GM19025 (cell line): ENCODE results near the gene SCRN2.

Experiments
- ATAC-seq: cut with Tn5 transposase; IDR thresholded peaks from one replicate; pipeline ENCODE4 v1.9.1; 2021; ENCODE audit warnings: mild to moderate bottlenecking, low read depth, moderate library complexity; ENCODE audit not compliant: unreplicated experiment

Gene SCRN2

GRCh38 chr17:47822785-47823184 is 18.3 kb downstream of the SCRN2 start:
- ATAC-seq: no peak

DNA sequence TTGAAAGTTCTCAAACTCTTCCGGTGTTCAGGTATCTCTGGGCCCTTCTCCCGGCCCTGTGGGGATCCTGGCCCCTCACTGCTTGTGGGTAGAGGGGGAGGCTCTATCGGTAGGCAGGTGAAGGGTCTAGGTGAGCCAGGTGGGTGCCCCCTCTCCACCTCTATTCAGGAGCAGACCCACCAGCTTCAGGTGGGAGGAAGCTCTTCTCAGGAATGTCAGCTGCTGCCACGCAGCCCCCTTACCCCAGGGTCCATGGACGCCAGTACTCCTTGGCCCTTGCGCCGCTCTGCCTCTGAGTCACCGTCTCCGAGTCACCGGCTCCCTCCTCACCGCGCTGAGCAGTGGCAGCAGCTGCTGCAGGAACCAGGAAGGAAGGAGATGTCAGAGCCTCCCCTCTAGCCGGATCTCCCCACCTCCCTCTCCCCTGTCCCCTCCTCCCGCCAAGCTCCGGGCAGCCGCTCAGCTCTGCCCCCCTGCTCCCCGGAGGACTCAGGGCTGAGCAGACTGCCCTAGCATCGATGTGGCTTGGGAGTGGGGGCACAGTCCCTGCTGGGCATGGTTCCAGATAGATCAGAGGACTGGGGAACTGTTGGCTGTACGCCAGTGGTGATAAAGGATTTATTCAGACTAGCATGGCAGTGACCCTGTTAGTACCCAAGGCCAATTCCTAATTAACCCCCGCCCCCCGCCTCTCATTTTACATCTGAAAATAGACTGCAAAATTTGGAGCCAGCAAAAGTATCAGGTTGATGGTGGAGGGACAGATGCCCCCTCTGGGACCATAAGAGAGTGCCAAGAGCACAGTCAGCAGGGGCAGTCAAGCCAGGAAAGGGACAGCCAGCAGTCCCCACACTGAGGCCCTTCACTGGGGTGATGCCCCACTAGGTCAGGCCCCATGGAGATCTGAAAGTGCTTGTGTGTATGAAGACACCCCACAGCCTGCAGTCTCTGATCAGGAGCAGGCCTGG is 19.4 kb downstream of the SCRN2 start, which contains the start of gene OSBPL7:
TSS of gene OSBPL7 (minus strand) at position 371 of the 968 bp plus-strand sequence. CDS start 1,516 bp downstream, outside the sequence.
- peak; percentile 93 for ATAC-seq

GRCh38 chr17:47821031-47821423 is 20.0 kb downstream of the SCRN2 start:
- ATAC-seq: no peak

DNA sequence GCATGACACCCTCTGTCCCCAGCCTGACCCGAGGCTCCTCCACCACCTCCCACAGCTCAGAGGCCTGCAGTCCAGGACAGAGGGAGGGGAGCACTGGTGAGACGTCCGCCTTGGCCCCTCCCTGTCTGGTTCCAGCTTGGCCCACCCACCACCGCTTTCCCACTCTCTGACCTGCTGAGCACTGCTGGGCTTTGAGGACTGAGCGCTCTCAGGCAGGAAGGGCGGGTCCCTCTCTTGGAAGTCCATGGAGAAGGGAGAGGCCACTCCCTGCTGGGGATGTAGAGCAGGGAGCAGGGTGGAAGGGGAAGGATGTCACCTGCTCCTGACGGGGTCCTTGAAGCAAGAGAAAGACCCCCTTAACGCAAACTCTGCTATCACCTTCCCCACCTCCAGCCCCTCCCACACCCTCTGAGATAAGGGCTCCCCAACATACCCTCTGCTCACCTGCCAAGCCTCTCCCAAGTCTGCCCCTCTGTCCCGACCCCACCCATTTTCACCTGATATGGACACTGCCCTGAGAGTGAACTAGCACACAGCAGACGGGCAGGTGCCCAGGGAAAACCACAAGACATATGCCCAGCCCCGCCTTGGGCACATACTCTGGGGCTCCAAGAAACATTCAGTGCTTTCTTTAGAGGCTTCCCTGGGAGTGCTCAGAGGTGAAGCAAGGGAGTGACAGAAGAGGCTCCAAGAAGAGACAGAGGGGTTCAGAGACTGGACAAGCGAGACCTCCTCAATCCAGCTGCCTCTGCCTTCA is 20.9 kb downstream of the SCRN2 start:
- ATAC-seq: no peak

DNA sequence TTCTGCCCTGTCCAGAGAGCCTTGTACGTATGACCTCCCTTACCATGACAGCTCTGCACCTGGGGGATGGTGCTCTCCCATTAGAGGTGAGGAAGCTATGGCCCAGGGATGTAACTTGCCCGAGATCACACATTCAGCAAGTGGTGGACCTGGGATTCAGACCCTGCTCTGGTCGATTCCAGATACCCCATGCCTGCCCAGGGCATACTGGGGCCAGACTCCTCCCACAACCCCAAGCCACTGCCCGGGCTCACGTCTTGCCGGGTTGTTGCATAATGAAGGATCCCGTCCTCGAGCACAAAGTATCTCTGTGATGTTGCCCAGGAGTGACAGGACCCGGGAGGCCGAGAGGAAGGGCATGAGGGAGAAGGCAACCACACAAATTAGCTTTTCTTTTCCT is 21.6 kb downstream of the SCRN2 start:
- ATAC-seq: no peak

DNA sequence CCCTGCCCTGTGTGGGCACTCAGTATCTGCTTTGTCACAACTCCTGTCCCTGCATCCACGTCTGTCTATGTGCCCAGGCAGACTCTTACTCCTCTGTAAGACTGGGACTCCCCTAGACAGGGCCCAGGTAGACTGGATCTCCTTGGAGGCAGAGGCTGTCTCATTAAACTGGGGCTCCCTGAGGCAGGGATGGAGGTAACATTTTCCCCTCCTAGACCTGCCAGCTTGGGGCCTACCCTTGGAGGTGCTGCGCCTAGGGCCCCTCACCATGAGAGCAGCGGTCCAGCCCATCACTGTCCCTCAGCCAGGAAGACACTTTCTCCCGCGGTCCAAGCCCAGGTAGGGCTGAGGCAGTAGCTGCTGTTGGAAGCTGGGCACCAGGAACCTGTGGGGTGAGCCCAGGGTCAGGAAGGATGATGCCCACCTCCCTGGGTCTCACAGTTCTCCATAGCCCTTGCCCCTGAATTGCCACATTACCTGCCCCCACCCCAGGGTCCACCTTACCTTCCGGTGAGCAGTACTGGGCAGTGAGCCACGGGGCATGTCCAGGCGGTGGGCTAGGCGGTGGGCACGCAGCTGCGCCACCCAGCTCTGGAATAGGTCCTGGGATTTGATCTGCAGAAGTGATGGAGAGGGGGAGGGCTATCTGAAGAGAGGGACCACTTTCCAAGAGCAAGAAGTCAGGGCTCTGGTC is 22.9 kb downstream of the SCRN2 start:
- ATAC-seq: no peak

DNA sequence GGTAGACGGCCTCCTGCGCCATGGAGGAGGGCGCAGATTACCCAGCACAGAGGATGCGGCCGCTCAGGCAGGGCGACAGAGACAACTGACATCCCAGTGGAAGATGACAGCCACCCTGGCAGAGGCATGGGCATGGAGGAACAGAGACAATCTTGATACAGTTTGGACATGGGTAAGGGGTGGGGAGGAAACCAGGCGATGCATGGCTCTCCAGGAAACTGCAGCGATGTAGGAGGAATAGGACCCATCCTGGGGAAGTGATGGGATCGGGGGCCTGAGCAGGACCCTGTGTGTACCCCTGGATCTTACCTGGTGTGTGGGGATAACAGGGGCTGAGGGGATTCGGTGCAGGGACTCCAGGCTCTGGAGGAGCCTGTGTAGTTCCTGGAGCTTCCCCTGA is 24.1 kb downstream of the SCRN2 start:
- ATAC-seq: no peak

DNA sequence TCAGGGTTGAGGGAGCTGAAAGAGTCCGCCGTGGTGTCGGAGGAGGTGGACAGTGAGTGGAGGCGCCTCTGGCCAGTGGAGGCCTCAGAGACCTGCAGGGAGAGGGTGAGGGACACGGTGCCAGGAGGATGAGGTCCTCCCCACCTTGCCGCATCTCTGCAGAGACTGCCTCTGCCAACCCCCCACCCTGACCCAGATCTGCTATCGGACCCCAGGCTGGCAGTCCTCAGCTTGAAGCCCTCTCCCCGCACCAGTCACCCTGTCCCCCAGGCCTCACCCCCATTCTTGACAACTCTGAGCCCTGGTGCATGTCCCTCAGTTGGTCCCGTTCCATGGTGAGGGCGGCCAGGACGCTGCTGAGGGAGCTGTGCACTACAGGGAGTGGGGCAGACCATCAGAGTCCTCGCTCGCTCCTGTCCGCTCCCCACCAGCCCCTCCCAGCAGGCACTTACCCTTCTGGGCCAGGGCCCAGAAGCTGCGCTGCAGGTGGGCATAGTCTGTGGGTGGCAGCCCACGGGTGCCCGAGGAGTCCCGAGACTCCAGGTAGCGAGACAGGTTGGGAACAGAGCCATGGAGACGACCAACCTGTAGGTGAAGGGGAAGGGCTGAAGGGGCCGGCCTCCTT is 24.9 kb downstream of the SCRN2 start:
- ATAC-seq: no peak

- no peak for ATAC-seq
Measured at GRCh38 chr17:47815106-47815918, 25.8 kb downstream of the SCRN2 start.

GRCh38 chr17:47813512-47814031 is 27.5 kb downstream of the SCRN2 start:
- ATAC-seq: no peak

- ATAC-seq: no peak
Measured at GRCh38 chr17:47813077-47813476, 28.0 kb downstream of the SCRN2 start.

DNA sequence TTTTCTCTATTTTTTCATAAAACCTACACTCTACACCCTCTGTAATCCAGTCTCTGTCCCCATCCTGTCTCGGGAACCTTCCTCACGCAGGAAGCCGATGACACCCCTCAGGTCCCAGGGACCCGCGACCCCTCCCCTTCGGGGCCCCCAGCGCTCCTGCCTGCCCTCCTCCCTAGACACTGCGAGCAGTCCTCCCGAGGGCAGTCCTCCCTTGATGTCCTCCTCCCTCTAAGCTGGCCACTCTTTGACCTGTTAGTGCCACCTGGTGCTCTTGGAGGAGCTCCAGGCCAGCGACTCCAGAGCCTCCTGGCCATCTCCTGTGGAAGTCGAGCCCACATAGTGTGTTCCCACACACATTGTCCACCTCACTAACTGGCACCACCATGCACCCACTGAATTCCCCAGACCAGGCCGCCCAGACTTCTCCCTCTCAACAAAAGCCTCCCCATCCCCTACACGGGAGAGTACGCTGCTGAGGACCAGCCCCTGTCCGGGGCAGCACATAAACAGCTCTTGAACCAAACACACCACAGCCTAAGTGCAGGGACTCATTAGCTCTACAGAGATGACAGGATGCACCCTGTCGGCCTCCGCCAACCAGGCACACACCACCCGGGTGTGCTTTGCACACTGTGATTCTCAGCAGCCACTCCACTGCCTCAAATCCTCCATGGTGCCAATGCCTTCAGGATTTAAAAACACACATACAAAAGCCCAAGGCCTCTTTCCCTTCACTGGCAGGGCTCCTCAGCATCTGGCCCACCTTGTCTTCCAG is 28.7 kb downstream of the SCRN2 start:
- no peak for ATAC-seq

GRCh38 chr17:47811709-47812108 is 29.4 kb downstream of the SCRN2 start:
- ATAC-seq: no peak

GRCh38 chr17:47810901-47811635 is 30.0 kb downstream of the SCRN2 start:
- ATAC-seq: no peak

GRCh38 chr17:47810200-47810821 is 30.8 kb downstream of the SCRN2 start:
- no peak for ATAC-seq

DNA sequence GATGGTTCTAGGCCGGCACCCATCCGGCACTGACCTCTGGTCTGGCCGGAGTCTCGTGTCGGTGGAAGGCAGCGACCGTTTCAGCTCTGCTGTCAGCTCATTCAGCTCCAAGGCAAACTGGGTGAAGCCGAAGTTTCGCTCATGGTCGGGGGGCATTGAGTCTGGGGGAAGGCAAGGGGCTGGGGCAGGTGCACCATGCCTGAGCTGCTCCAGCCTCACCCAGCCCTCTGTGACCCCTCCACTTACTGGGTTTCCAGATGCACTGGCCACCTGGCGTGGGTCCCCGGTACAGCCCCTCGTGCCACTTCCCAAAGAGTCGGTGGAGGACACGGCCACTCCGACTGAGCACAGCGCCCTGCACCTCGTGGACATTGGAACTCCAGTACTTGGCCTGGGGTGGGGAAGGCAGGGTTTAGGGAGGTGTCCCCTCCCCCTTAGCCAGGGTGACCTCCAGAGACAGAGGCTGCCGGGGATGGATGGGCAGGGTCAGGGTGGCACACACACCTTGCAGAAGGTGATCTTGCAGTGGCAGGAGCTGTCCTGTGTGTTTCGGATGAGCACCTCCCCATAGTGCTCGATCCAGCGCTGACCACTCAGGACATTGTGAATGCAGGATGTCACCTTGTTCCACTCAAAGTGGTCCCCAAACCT is 32.1 kb downstream of the SCRN2 start:
- ATAC-seq: no peak
